CD4-positive, alpha-beta T cell treated with Interleukin-21 for 1 hour (primary cell): ENCODE results near the gene KCNQ2.

ENCODE experiments used
- DNase-seq: peaks from one replicate; pipeline ENCODE4 v3.0.0-alpha.2; 2020

The KCNQ2 gene

GRCh38 chr20:63501818-63502670 is 29.6 kb upstream of the KCNQ2 start:
- no peak for DNase-seq

GRCh38 chr20:63500902-63501817 is 28.7 kb upstream of the KCNQ2 start:
- DNase-seq = no peak

GRCh38 chr20:63500151-63500901 is 27.9 kb upstream of the KCNQ2 start:
- no peak for DNase-seq

- no peak for DNase-seq
Measured at GRCh38 chr20:63499338-63499969, 27.0 kb upstream of the KCNQ2 start.

GRCh38 chr20:63498960-63499337 is 26.5 kb upstream of the KCNQ2 start, which contains the start of gene EEF1A2:
EEF1A2 (minus strand) TSS chr20:63499083; CDS start chr20:63497763, 1,320 bp downstream.
- peak; percentile 65 for DNase-seq

GRCh38 chr20:63497946-63498935 is 25.8 kb upstream of the KCNQ2 start:
- DNase-seq = no peak

GRCh38 chr20:63497138-63497945 is 24.9 kb upstream of the KCNQ2 start:
- DNase-seq = no peak

- DNase-seq = no peak
Measured at GRCh38 chr20:63496596-63497120, 24.2 kb upstream of the KCNQ2 start.

GRCh38 chr20:63495741-63496595 is 23.5 kb upstream of the KCNQ2 start:
- peak; percentile 76 for DNase-seq

GRCh38 chr20:63495167-63495720 is 22.8 kb upstream of the KCNQ2 start:
- DNase-seq = no peak

GRCh38 chr20:63494420-63495166 is 22.1 kb upstream of the KCNQ2 start:
- no peak for DNase-seq

- no peak for DNase-seq
Measured at GRCh38 chr20:63494084-63494419, 21.6 kb upstream of the KCNQ2 start.

GRCh38 chr20:63493563-63494020 is 21.1 kb upstream of the KCNQ2 start:
- DNase-seq = no peak

- DNase-seq = no peak
Measured at GRCh38 chr20:63492982-63493381, 20.5 kb upstream of the KCNQ2 start.

GRCh38 chr20:63492518-63492917 is 20.1 kb upstream of the KCNQ2 start:
- DNase-seq = no peak

- DNase-seq = no peak
Measured at GRCh38 chr20:63491635-63492230, 19.3 kb upstream of the KCNQ2 start.

GRCh38 chr20:63491078-63491477 is 18.6 kb upstream of the KCNQ2 start:
- DNase-seq = no peak

GRCh38 chr20:63490416-63490815 is 18.0 kb upstream of the KCNQ2 start:
- no peak for DNase-seq
